GM12892 (cell line): ENCODE results near the gene TMCC1.

Experiments
- DNase-seq: peaks from one replicate; pipeline ENCODE4 v3.0.0; 2011; ENCODE audit not compliant: insufficient read length
- FAIRE-seq: peaks from 2 replicates; lab custom pipeline; 2011; peaks lifted over from hg19 to GRCh38; lab: Jason Lieb, UNC
- POLR2A ChIP-seq: IDR thresholded peaks from 2 replicates; pipeline ENCODE4 v1.6.1; 2011; ENCODE audit warnings: low read depth, low read length, control low read depth
- POLR2AphosphoS5 ChIP-seq: IDR thresholded peaks from 2 replicates; pipeline ENCODE4 v1.6.1; 2011; ENCODE audit warnings: low read depth, low read length, control low read depth
- TAF1 ChIP-seq: IDR thresholded peaks from 2 replicates; pipeline ENCODE4 v1.6.1; 2011; ENCODE audit warnings: low read depth, mild to moderate bottlenecking, control low read depth, low read length, borderline replicate concordance

Gene TMCC1

DNA sequence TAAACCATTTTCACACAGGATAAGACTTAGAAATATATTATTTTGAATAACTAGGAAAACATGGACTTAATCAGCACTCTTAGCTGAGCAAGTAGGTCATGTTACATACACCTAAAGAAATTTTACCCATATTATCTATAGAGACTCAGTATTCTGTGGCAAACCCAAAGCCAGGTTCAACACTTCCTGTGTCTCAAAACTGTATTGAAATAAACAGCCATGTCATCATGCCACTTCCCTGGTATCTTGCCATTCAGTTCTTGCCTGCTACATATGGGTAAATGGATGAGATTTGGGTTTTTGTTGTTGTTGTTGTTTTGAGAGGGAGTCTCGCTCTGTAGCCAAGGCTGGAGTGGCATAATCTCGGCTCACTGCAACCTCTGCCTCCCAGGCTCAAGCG lies 145.5 kb downstream of the TMCC1 start:
- no peak for FAIRE-seq
- no peak for TF ChIP-seq TAF1
- TF ChIP-seq POLR2A, result no peak
- no peak for TF ChIP-seq POLR2AphosphoS5
- no peak for DNase-seq

DNA sequence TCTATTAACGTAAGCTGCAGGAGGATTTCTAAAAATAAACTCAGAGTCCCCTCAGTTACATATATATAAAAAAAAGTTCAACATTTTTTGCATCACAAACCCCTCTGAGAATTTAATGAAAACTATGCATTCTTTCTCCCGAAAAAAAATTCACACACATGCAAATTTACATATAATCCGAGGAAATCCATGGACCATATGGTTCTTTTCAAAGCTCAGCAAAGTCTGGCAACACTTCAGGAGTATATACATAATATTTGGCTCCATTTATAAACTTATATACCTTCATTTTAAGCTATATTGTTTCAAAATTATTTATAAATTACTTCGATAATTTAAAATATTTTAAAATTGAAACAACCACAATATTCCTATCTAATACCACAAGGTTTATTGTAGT lies 146.4 kb downstream of the TMCC1 start:
- no peak for DNase-seq
- FAIRE-seq, result no peak
- TF ChIP-seq POLR2A (no peak), POLR2AphosphoS5 (no peak), TAF1 (no peak)

DNA sequence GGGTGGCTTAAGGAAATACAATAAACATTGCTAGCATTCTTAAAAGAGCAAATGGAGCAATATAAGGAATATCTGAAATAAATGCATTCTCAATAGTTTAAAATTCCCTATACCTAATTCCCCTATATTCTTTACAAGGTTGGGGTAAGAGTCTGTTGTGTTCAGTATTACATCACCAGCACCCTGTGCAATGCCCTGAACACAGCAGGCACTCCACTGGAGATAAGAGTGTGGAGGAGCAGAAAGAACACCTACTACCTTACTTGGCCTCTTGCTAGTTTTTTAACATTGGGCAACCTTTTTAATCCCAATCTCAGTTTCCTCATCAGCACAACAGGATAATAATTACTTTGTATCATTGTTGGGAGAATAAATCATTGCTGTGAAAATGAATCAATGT lies 146.9 kb downstream of the TMCC1 start:
- DNase-seq, result no peak
- no peak for TF ChIP-seq TAF1
- no peak for TF ChIP-seq POLR2A
- no peak for TF ChIP-seq POLR2AphosphoS5
- no peak for FAIRE-seq

DNA sequence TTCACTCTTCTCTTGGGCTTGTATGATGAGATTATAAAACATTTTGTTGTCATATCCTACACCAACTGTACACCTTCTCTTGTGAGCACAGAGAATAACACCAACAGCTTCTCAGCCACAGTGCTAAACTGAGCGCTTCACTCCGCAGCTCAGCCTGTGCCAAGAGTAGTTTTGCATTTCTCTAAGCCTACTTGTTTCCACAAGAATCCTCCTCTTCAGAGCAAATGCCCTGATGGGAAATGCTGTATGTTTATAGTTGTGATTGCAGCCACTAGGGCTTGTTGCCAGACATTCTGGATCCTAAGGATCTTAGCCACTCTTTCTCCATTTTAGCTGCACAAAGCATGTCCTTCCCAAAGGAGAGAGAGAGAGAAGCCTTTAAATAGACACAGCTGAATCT lies 148.3 kb downstream of the TMCC1 start:
- no peak for DNase-seq
- FAIRE-seq, result no peak
- no peak for TF ChIP-seq POLR2A
- TF ChIP-seq POLR2AphosphoS5, result no peak
- TF ChIP-seq TAF1, result no peak

DNA sequence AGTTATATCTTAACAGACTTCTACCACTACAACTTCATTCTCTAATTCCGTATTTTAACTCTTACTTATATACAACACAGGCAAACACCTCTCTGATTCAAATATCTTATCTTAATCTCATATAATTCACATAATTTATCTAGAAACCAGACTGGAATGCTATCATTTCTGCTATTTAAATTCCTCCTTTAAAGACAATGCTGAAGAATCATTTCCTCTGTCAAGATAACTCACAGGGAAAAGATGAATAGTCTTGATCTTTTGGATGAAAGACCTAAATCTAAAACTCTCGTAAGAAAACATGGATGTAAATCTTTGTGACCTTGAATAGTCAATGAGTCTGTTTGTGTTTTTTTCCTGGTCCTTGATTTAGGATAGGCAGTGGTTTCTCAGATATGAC lies 151.7 kb downstream of the TMCC1 start:
- TF ChIP-seq TAF1 (no peak), POLR2AphosphoS5 (no peak), POLR2A (no peak)
- no peak for FAIRE-seq
- DNase-seq, result no peak

DNA sequence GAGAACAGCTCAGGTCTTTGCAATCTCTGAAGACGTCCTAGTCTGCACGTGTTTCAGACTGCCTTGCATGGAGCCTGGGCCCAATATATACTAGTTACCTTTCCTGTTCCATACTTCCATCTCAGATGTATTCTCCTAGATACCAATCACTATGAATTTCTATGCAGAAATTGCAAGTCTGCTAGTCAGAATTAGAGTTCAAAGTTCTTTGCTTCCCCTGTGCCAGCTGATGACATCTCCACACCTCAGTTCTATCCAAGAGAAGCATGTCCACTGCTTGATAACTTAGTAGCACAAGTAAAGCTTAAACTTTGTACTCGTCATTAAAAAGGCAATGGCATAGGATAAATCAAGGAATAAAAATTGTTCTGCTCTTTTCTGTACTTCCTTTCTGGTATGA lies 153.4 kb downstream of the TMCC1 start:
- TF ChIP-seq POLR2AphosphoS5 (no peak), POLR2A (no peak), TAF1 (no peak)
- no peak for DNase-seq
- no peak for FAIRE-seq

DNA sequence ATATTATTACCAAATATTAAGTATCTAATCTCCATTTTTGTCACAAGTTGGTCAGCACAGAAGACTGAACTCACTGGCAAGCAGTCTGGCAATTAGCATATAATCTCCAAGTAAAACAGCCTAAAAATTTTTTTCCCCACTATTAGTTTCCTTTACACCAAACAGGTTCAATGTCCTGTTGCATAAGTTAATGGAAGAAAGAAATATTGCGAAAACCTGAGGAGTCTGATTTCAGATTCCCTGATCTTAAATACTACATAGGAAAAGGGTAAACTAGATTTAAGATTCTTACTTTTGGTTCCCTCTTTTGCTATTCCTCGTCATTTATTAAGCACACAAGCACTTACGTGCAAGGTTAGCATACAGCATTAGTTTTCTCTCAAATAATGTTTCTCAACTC lies 153.9 kb downstream of the TMCC1 start:
- DNase-seq, result no peak
- FAIRE-seq, result no peak
- TF ChIP-seq POLR2AphosphoS5 (no peak), TAF1 (no peak), POLR2A (no peak)

DNA sequence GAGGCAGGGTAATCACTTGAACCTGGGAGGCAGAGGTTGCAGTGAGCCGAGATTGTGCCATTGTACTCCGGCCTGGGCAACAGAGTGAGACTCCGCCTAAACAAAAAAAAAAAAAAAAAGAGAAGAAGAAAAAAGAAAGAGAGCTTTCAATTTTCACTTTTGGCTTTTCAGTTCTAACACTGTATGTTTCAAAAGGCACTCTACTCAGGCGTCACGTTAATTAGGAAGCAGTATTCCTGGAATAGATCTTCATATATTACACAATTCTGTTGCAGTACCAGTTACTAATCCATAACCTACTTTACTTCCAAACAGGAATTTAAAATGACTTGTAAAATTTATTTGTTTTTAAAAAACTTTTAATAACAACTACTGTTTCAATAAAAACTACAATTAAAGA lies 155.3 kb downstream of the TMCC1 start:
- DNase-seq, result no peak
- no peak for FAIRE-seq

DNA sequence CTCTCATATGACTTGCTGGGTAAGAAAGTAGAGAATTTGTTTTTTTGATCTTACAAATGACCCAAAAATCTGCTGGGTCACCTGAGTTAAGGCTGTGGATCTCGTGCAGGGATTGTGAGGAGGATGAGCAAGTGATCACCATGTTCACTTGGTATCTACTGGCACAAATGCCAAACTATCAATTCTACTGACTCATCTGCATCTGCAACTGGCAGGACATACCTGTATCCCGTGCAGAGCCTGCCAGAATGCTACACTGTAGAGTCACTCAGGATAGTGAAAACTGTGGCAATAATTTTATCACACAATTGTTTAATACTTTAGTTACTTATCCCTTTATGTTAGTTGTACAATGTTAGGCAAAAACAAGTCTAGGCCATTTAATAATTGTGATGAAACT lies 157.4 kb downstream of the TMCC1 start:
- FAIRE-seq, result no peak
- no peak for DNase-seq
- TF ChIP-seq POLR2AphosphoS5 (no peak), TAF1 (no peak), POLR2A (no peak)

More for the DNA sequence above, 155.3 kb downstream of the TMCC1 start:
- no peak for TF ChIP-seq POLR2AphosphoS5
- TF ChIP-seq TAF1, result no peak
- no peak for TF ChIP-seq POLR2A

DNA sequence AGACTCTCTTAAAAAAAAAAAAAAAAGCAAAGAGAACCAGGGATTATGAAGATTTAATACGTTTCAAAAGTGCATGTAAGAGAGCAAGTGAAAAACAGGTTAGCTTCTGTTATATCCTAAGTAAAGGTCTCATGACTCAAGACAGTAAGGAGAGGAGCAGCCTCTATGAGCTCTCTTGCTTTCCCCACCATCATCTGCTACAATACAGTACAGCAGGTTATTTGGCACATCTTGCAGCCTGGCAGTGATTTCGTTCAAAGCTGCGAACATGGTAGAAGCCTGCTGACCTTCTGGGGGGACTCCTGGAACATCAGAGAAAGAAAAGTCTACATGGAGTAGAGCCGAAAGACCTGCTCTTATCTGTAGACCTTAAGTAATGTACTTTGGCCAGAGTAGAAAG lies 157.9 kb downstream of the TMCC1 start:
- TF ChIP-seq POLR2AphosphoS5 (no peak), TAF1 (no peak), POLR2A (no peak)
- peak; percentile 5 for FAIRE-seq
- DNase-seq, result no peak

DNA sequence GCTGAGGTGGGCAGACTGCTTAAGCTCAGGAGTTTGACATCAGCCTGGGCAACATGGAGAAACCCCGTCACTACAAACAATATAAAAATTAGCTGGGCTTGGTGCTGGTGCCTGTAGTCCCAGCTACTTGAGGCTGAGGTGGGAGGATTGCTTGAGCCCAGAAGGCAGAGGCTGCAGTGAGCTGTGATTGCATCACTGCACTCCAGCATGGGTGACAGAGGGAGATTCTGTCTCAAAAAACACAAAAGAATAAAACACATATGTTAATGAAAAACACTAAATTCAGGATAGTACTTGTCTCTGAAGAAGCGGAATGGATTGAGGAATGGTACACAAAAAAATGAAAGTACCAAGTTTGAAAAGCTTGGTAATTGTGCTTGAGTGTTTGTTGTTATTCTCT lies 159.1 kb downstream of the TMCC1 start:
- DNase-seq (no peak), FAIRE-seq (no peak)
- no peak for TF ChIP-seq TAF1
- TF ChIP-seq POLR2A, result no peak
- no peak for TF ChIP-seq POLR2AphosphoS5

DNA sequence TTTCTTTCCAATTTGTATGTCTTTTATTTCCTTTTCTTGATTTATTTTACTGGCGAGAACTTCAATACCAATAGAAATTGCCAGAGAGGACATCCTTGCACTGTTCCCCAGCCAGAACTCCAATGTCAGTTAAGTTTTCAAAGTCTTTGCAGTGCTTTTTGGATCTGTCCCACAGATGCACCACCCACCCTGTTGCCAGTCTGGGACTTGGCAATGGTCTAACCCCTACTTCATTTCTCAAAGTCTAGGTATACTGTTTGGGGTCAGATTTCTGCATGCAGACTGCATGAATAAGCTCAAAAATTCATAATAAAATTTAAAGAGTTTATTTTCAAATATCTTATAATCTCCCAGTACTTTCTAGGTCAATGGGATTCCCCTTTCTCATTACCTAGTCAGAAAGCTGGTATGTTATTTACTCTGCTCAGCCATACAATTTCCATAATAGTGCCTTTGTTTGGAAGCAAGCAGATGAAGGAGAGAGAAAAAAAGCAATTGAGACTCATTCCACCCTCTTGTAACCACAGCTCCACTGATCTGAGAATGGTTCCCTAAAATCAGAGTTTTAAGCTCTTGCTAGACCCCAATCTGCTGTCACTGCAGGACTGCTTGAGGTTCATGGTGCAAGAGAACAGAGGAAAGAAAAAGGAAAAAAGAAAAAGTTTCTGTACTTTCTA lies 161.2 kb downstream of the TMCC1 start:
- no peak for DNase-seq
- no peak for FAIRE-seq
- TF ChIP-seq POLR2A (no peak), POLR2AphosphoS5 (no peak), TAF1 (no peak)

DNA sequence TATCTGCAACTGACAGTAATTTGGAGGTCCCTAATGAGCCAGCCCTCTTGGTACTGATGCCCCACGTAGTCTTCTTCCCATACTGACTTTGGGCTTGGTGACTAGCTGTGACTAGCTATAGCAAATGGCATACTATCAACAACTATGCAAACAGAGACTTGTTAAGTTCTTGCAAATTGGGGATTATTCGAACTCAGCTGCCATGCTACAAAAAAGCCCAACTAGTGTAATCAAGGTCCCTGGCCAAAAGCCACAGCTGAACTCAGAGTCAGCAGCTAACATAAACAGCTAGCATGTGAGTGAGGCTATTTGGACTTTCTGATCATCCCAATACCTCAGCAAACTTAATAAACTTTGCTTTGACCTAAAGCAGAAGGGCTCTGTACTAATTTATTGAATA lies 165.8 kb downstream of the TMCC1 start:
- no peak for DNase-seq
- no peak for TF ChIP-seq POLR2AphosphoS5
- no peak for TF ChIP-seq POLR2A
- no peak for TF ChIP-seq TAF1
- FAIRE-seq, result no peak
